Peyer's patch (tissue), 4 donors: ENCODE data around the gene PLA2G2F. TPM values are rescaled to one million over a fixed set of nuclear protein-coding genes. Genes with fewer than 3 reads are reported as not detected.

ENCODE experiments used
- DNase-seq, 3 donors: peaks; one replicate each; pipeline ENCODE4 v3.0.0-alpha.2; 2017 to 2019
- H3K27ac ChIP-seq, 4 donors: fragments of 200-600 bp; sonication (generic); one replicate each; pipeline ENCODE4 v1.5.1; 2016 to 2019
- H3K27me3 ChIP-seq, 2 donors: fragments of 200-600 bp; sonication (generic); one replicate each; pipeline ENCODE4 v1.5.1; 2019
- H3K36me3 ChIP-seq, 3 donors: fragments of 200-600 bp; sonication (generic); one replicate each; pipeline ENCODE4 v1.5.1; 2016 to 2019
- H3K4me1 ChIP-seq, 4 donors: fragments of 200-600 bp; sonication (generic); one replicate each; pipeline ENCODE4 v1.5.1; 2016 to 2019
- H3K4me3 ChIP-seq, 4 donors: fragments of 200-600 bp; sonication (generic); 1 replicate in 3 of 4; 2 replicates in 1 of 4; pipeline ENCODE4 v1.5.1; 2016 to 2019; ENCODE audit warnings: mild to moderate bottlenecking in 1 of 4
- H3K9me3 ChIP-seq, 4 donors: fragments of 200-600 bp; sonication (generic); one replicate each; pipeline ENCODE4 v1.5.1; 2016 to 2019; ENCODE audit warnings: mild to moderate bottlenecking in 1 of 4
- CTCF ChIP-seq, 6 experiments: fragments of 450-650 bp in 4 of 6; fragments of 200-600 bp in 2 of 6; sonication (generic) in 1 of 6; IDR thresholded peaks; one replicate each; pipeline ENCODE4 v1.5.1; 2017 to 2019; ENCODE audit warnings: antibody characterized with exemption in 6 of 6, mild to moderate bottlenecking in 3 of 6, moderate library complexity in 1 of 6
- POLR2A ChIP-seq, 2 donors: fragments of 450-650 bp; IDR thresholded peaks; one replicate each; pipeline ENCODE4 v1.5.1; 2017; ENCODE audit warnings: antibody characterized with exemption in 2 of 2, mild to moderate bottlenecking in 2 of 2, moderate library complexity in 2 of 2
- total RNA-seq, 4 donors: library from RNA; depleted of rRNA; stranded (reverse); fragments of >200 nt; gene quantifications; one replicate each; pipeline ENCODE4 v1.1.0, GENCODE V29; 2016

PLA2G2F gene
- total RNA-seq, 4 donors from 2014 or later, result 0.27 to 0.35 TPM; not detected in 2

- H3K27ac ChIP-seq, result no peak overlapping the region
Observed at GRCh38 chr1:20167126-20167525, 28.0 kb downstream of the PLA2G2F start.

GRCh38 chr1:20168564-20169491 lies 29.7 kb downstream of the PLA2G2F start:
- Histone ChIP-seq H3K4me1 (peaks cover 0 to 4% (median 2%) of the 10 kb centered on the region in 4 donors), H3K36me3 (no peaks in the 10 kb centered on the region), H3K27me3 (no peaks in the 10 kb centered on the region), H3K27ac (no peak overlapping the region), H3K9me3 (peaks cover 0 to 6% (median 0%) of the 10 kb centered on the region in 4 donors), H3K4me3 (no peak overlapping the region)
- TF ChIP-seq POLR2A (IDR thresholded peaks at IDR 0.05) (no peak), CTCF (IDR thresholded peaks at IDR 0.05) (no peak)
- DNase-seq, result no peak

More at GRCh38 chr1:20167126-20167525, 28.0 kb downstream of the PLA2G2F start:
- Histone ChIP-seq H3K27me3 (no peaks in the 10 kb centered on the region), H3K36me3 (no peaks in the 10 kb centered on the region), H3K9me3 (peaks cover 0 to 6% (median 1%) of the 10 kb centered on the region in 4 donors), H3K4me1 (peaks cover 0 to 4% (median 2%) of the 10 kb centered on the region in 4 donors), H3K4me3 (no peak overlapping the region)
- no peak for DNase-seq
- no peak for TF ChIP-seq POLR2A (IDR thresholded peaks at IDR 0.05)

GRCh38 chr1:20169932-20170331 lies 30.8 kb downstream of the PLA2G2F start:
- no peaks in the 10 kb centered on the region for H3K27me3 ChIP-seq
- H3K36me3 ChIP-seq, result no peaks in the 10 kb centered on the region
- peaks cover 0 to 3% (median 0%) of the 10 kb centered on the region in 4 donors for H3K9me3 ChIP-seq
- H3K27ac ChIP-seq, result no peak overlapping the region
- no peak for DNase-seq
- TF ChIP-seq CTCF (IDR thresholded peaks at IDR 0.05) (no peak), POLR2A (IDR thresholded peaks at IDR 0.05) (no peak)
- peaks cover 0 to 4% (median 2%) of the 10 kb centered on the region in 4 donors for H3K4me1 ChIP-seq
- H3K4me3 ChIP-seq, result no peak overlapping the region

GRCh38 chr1:20172033-20172590 lies 33.0 kb downstream of the PLA2G2F start:
- H3K27ac ChIP-seq, result no peak overlapping the region
- no peaks in the 10 kb centered on the region for H3K27me3 ChIP-seq
- H3K9me3 ChIP-seq, result no peaks in the 10 kb centered on the region
- no peak for TF ChIP-seq POLR2A (IDR thresholded peaks at IDR 0.05)
- TF ChIP-seq CTCF (IDR thresholded peaks at IDR 0.05), result no peak
- no peak for DNase-seq
- H3K4me1 ChIP-seq, result peaks cover 0 to 3% (median 0%) of the 10 kb centered on the region in 4 donors
- no peak overlapping the region for H3K4me3 ChIP-seq
- no peaks in the 10 kb centered on the region for H3K36me3 ChIP-seq

GRCh38 chr1:20174937-20175666 lies 36.0 kb downstream of the PLA2G2F start:
- Histone ChIP-seq H3K4me1 (peaks cover 0 to 3% (median 0%) of the 10 kb centered on the region in 4 donors), H3K36me3 (no peaks in the 10 kb centered on the region), H3K27me3 (no peaks in the 10 kb centered on the region), H3K4me3 (no peak overlapping the region), H3K9me3 (no peaks in the 10 kb centered on the region), H3K27ac (no peak overlapping the region)
- DNase-seq, result no peak
- no peak for TF ChIP-seq CTCF (IDR thresholded peaks at IDR 0.05)
- TF ChIP-seq POLR2A (IDR thresholded peaks at IDR 0.05), result no peak
